HEK293T (cell line): ENCODE data around the gene KMT2B.

ENCODE experiments used
- CTCF ChIA-PET: fragments of 350-600 bp; formaldehyde crosslinking; extraction: SDS; loops from one replicate; lab custom pipeline; 2021; ENCODE audit warnings: antibody characterized with exemption, inconsistent platforms; lab: Yijun Ruan, JAX
- POLR2A ChIA-PET: fragments of 350-600 bp; formaldehyde crosslinking; extraction: SDS; loops from one replicate; lab custom pipeline; 2020; ENCODE audit warnings: antibody characterized with exemption, inconsistent platforms; lab: Yijun Ruan, JAX
- DNase-seq: peaks from one replicate; pipeline ENCODE4 v3.0.0; 2012; ENCODE audit warnings: mixed read lengths; ENCODE audit errors: extremely low spot score
- ARNT ChIP-seq: fragments of 450-650 bp; IDR thresholded peaks from 2 replicates; pipeline ENCODE4 v1.6.1; 2017; ENCODE audit warnings: mild to moderate bottlenecking
- BHLHE40 ChIP-seq: fragments of 450-650 bp; IDR thresholded peaks from 2 replicates; pipeline ENCODE4 v1.6.1; 2016; ENCODE audit warnings: mild to moderate bottlenecking, moderate library complexity, borderline replicate concordance
- CTBP1 ChIP-seq: fragments of 450-650 bp; IDR thresholded peaks from 2 replicates; pipeline ENCODE4 v1.6.1; 2016; ENCODE audit warnings: borderline replicate concordance
- ELF4 ChIP-seq: fragments of 450-650 bp; IDR thresholded peaks from 2 replicates; pipeline ENCODE4 v1.6.1; 2017; ENCODE audit warnings: antibody characterized with exemption
- FOXA1 ChIP-seq: fragments of 450-650 bp; IDR thresholded peaks from 2 replicates; pipeline ENCODE4 v1.6.1; 2016; ENCODE audit warnings: mild to moderate bottlenecking
- FOXK2 ChIP-seq: fragments of 450-650 bp; IDR thresholded peaks from 2 replicates; pipeline ENCODE4 v1.6.1; 2016; ENCODE audit warnings: mild to moderate bottlenecking
- FOXM1 ChIP-seq: fragments of 450-650 bp; IDR thresholded peaks from 2 replicates; pipeline ENCODE4 v1.6.1; 2017; ENCODE audit warnings: mild to moderate bottlenecking, borderline replicate concordance
- HDGF ChIP-seq: fragments of 450-650 bp; IDR thresholded peaks from 2 replicates; pipeline ENCODE4 v1.6.1; 2017; ENCODE audit warnings: antibody characterized with exemption, borderline replicate concordance
- L3MBTL2 ChIP-seq: fragments of 450-650 bp; conservative IDR thresholded peaks from 2 replicates; pipeline ENCODE4 v1.6.1; 2016; ENCODE audit warnings: mild to moderate bottlenecking
- LEF1 ChIP-seq: fragments of 450-650 bp; IDR thresholded peaks from 2 replicates; pipeline ENCODE4 v1.6.1; 2017; ENCODE audit warnings: mild to moderate bottlenecking, borderline replicate concordance
- NFRKB ChIP-seq: fragments of 450-650 bp; IDR thresholded peaks from 2 replicates; pipeline ENCODE4 v1.6.1; 2016; ENCODE audit warnings: mild to moderate bottlenecking, moderate library complexity
- SP1 ChIP-seq: fragments of 450-650 bp; IDR thresholded peaks from 2 replicates; pipeline ENCODE4 v1.6.1; 2017
- SUZ12 ChIP-seq: fragments of 450-650 bp; IDR thresholded peaks from 2 replicates; pipeline ENCODE4 v1.6.1; 2016; ENCODE audit warnings: mild to moderate bottlenecking
- TARDBP ChIP-seq: fragments of 450-650 bp; IDR thresholded peaks from 2 replicates; pipeline ENCODE4 v1.6.1; 2016
- ZNF384 ChIP-seq: fragments of 450-650 bp; IDR thresholded peaks from 2 replicates; pipeline ENCODE4 v1.6.1; 2016
- TF ChIP-seq, protein P1 (sequence below): fragments of 450-650 bp; IDR thresholded peaks from 2 replicates; pipeline ENCODE4 v1.6.1; 2016

Gene KMT2B

DNA sequence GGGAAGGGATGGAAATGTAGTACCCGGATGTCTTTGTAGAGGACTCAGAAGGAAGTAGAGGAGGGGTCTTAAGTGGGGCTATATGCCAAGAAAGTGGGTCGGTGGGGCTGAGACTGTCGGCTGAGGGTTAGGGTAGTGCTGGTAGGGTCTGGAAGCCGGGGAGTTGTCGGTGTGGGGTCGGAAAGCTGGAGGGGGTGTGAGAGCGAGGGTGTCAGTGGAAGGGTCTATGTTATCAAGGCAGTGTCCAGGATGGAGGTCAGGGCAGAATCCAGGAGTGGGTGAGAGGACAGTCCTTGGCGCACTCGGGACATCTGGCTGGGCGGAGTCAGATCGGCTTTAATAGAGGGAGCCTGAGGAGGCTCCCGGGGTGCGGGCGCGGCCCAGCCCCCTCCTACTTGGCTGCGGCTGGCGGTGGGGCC lies 37.3 kb downstream of the KMT2B start:
- no peak for DNase-seq
- POLR2A ChIA-PET = no interaction called here
- CTCF ChIA-PET = no interaction called here
- TF ChIP-seq CTBP1 (no peak), FOXA1 (no peak), ARNT (no peak), LEF1 (no peak), SP1 (no peak), NFRKB (no peak), TARDBP (no peak), SUZ12 (no peak), BHLHE40 (no peak), L3MBTL2 (no peak), FOXK2 (no peak)
- TF ChIP-seq, protein P1, sequence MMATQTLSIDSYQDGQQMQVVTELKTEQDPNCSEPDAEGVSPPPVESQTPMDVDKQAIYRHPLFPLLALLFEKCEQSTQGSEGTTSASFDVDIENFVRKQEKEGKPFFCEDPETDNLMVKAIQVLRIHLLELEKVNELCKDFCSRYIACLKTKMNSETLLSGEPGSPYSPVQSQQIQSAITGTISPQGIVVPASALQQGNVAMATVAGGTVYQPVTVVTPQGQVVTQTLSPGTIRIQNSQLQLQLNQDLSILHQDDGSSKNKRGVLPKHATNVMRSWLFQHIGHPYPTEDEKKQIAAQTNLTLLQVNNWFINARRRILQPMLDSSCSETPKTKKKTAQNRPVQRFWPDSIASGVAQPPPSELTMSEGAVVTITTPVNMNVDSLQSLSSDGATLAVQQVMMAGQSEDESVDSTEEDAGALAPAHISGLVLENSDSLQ = no peak

DNA sequence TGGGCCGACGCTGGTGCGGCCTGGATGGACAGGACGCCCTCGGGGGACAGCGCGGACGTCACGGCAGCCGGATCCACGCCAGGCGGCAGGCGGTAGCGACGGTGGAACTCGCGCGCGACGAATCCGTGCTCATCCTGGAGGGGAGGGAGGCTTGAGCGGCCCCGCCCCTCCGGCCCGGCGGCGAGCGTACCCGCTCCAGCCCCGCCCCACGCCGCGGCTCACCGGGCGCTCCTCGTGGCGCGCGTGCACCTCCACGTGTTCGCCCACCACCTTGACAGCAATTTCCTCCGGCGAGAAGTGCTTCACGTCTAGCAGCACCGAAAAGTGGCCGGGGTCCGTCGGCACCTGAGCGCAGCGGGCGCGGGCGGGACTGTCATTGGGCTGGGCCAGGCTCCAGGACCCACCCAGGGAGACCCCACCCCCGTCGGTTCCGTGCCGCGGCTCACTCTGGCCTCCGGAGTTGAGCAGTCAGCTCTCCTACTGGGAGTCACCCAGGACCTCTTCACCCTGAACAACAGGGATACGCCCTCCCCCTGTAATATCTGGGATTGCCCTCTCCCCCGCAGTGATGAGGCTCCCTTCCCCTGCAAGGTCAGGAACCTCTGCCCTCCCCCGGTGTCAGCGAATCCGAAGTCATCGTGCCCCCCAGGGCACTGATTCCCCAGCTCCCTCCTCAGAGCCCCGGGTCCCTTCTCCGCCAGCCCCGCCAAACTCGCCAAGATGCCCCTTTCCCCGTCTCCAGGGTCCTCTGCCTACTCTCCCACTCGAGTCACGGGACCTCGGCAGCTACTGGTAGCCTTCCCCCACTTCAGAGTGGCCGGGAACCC lies 38.0 kb downstream of the KMT2B start:
- ChIA-PET CTCF (no interaction called here), POLR2A (interaction anchor here (2.5 kb wide), 1 partner anchor 11 kb away, joined by 18 read pairs; the partner anchor contains the start of genes PSENEN and U2AF1L4)
- TF ChIP-seq BHLHE40 = no peak
- no peak for TF ChIP-seq ZNF384
- TF ChIP-seq ARNT = no peak
- TF ChIP-seq LEF1 = no peak
- TF ChIP-seq, protein P1 = no peak
- TF ChIP-seq TARDBP = no peak
- no peak for TF ChIP-seq CTBP1
- no peak for TF ChIP-seq SP1
- TF ChIP-seq ELF4 = no peak
- no peak for TF ChIP-seq FOXM1
- no peak for TF ChIP-seq FOXK2
- no peak for TF ChIP-seq FOXA1
- no peak for TF ChIP-seq L3MBTL2
- no peak for TF ChIP-seq NFRKB
- no peak for TF ChIP-seq HDGF
- no peak for TF ChIP-seq SUZ12
- no peak for DNase-seq

DNA sequence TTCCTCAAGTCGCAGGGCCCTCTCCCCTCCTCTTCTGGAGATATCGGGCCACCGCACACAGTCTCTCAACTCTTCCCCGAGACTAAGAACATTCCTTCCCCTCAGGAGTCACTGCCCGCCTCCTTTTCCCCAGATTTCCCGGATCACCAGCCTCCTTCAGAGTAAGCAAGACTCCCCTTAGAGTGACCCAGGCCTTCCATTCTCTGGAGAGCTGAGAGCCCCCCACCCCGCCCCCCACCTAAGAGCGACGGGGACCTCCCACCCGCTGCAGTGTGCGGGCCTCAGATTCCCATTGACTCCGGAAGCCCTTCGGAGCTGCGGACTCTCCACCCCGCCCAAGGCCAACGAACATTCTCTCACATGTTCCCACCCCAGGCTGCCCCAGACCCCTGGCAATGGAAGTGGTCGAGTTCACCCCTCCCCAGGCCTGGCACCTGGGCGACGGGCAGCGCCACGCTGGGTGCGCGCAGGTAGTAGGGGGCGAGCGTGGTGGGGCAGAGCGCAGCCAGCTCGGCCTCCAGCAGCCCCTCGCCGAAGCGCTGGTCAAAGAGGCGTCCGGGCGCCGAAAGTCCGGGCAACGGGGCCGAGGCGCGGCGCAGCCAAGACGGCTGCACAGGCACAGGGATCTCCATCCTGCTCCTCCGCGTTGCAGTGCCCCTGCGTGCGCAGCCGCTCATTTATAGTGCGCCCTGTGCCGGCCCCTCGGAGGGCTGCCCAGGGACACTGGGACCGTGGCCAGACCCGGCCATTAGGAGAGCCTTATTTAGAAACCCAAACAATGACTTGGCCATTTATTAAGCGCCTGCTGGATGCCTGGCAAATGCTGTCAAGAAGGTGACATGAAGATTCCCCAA lies 38.8 kb downstream of the KMT2B start, which contains the start of gene HSPB6:
TSS of gene HSPB6 (minus strand) at position 653 of the 854 bp plus-strand sequence. CDS start at position 632, 21 bp downstream.
- DNase-seq = no peak
- CTCF ChIA-PET = interaction anchor here (1.0 kb wide), 1 partner anchor 16 kb away, joined by 3 read pairs; no protein-coding TSS in a partner anchor
- POLR2A ChIA-PET = interaction anchor here (1.3 to 2.5 kb wide), 5 partner anchors 9 to 54 kb away, joined by 3 to 33 read pairs (median 8); partner anchors contain the start of genes LIN37, PSENEN and U2AF1L4
- TF ChIP-seq BHLHE40 (no peak), FOXK2 (no peak), FOXM1 (no peak), L3MBTL2 (no peak), SP1 (no peak), LEF1 (no peak), CTBP1 (no peak), ELF4 (no peak), FOXA1 (no peak), ZNF384 (no peak), SUZ12 (no peak), NFRKB (no peak), ARNT (no peak), HDGF (no peak), TARDBP (no peak)
- TF ChIP-seq, protein P1 = no peak

DNA sequence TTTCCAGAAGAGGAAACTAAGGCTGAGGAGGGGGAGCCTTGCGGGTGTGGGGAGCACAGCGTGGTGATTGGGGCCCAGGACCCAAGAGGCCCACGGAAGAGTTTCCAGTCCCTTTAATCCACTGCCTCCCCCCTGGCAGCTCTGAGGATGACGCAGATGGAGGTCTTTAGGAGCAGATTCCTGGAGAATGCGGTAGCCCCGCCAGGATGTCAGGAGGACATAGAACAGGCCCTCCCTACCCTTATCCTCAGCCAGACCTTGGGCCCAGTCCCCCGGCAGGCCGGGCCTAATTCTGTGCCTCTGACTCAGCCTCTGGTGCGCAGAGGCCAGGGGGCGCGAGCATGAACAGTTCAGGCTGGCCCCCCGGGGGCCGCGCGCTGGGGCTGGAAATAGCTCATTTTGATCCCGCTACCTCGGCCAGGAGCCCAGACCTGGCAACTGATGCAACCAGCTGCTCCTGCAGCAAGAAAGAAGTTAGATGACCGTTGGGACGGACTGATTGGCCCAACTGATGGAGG lies 39.5 kb downstream of the KMT2B start:
- TF ChIP-seq SP1 = no peak
- TF ChIP-seq ARNT = no peak
- no peak for TF ChIP-seq HDGF
- TF ChIP-seq FOXM1 = no peak
- TF ChIP-seq FOXA1 = no peak
- CTCF ChIA-PET = interaction anchor here (1.0 kb wide), 1 partner anchor 17 kb away, joined by 3 read pairs; no protein-coding TSS in a partner anchor
- POLR2A ChIA-PET = interaction anchor here (1.3 to 2.5 kb wide), 5 partner anchors 9 to 55 kb away, joined by 3 to 33 read pairs (median 8); partner anchors contain the start of genes LIN37, PSENEN and U2AF1L4
- DNase-seq = peak; percentile 39
